WTC11 (cell line): ENCODE results near the gene RREB1.

Experiments used
- ATF1 ChIP-seq: sonication (generic); formaldehyde crosslinking; IDR thresholded peaks from 2 replicates; pipeline ENCODE4 v1.8.1; 2023; ENCODE audit warnings: mild to moderate bottlenecking, moderate library complexity, missing genetic modification reagents
- CREB1 ChIP-seq: sonication (generic); formaldehyde crosslinking; IDR thresholded peaks from 2 replicates; pipeline ENCODE4 v1.8.0; 2023; ENCODE audit warnings: mild to moderate bottlenecking, missing genetic modification reagents
- ESRRA ChIP-seq: sonication (generic); formaldehyde crosslinking; IDR thresholded peaks from 2 replicates; pipeline ENCODE4 v1.8.1; 2022; ENCODE audit warnings: mild to moderate bottlenecking, missing genetic modification reagents, borderline replicate concordance
- ETV6 ChIP-seq: sonication (generic); formaldehyde crosslinking; IDR thresholded peaks from 2 replicates; pipeline ENCODE4 v1.8.1; 2022; ENCODE audit warnings: mild to moderate bottlenecking, missing genetic modification reagents
- FOXP1 ChIP-seq: sonication (generic); formaldehyde crosslinking; IDR thresholded peaks from 2 replicates; pipeline ENCODE4 v1.8.0; 2022; ENCODE audit warnings: missing genetic modification reagents, mild to moderate bottlenecking, moderate library complexity, borderline replicate concordance
- NR2C2 ChIP-seq: sonication (generic); formaldehyde crosslinking; IDR thresholded peaks from 2 replicates; pipeline ENCODE4 v1.8.0; 2022; ENCODE audit warnings: mild to moderate bottlenecking, missing genetic modification reagents
- TP53 ChIP-seq: sonication (generic); formaldehyde crosslinking; IDR thresholded peaks from 2 replicates; pipeline ENCODE4 v1.8.1; 2023; ENCODE audit warnings: mild to moderate bottlenecking, missing genetic modification reagents
- TF ChIP-seq, protein P1 (sequence below): sonication (generic); formaldehyde crosslinking; IDR thresholded peaks from 2 replicates; pipeline ENCODE4 v1.8.1; 2022; ENCODE audit warnings: low read depth, mild to moderate bottlenecking, moderate library complexity, missing genetic modification reagents, borderline replicate concordance
- TF ChIP-seq, protein P2 (sequence below): fragments of 200-600 bp; IDR thresholded peaks from 2 replicates; pipeline ENCODE4 v1.8.0; 2022; ENCODE audit warnings: antibody characterized with exemption
- TF ChIP-seq, protein P3 (sequence below): sonication (generic); formaldehyde crosslinking; IDR thresholded peaks from 2 replicates; pipeline ENCODE4 v1.8.1; 2023; ENCODE audit warnings: mild to moderate bottlenecking, missing genetic modification reagents, moderate library complexity
- TF ChIP-seq, protein P4 (sequence below): sonication (generic); formaldehyde crosslinking; IDR thresholded peaks from 2 replicates; pipeline ENCODE4 v1.8.1; 2022; ENCODE audit warnings: low read depth, missing genetic modification reagents, borderline replicate concordance

DNA sequence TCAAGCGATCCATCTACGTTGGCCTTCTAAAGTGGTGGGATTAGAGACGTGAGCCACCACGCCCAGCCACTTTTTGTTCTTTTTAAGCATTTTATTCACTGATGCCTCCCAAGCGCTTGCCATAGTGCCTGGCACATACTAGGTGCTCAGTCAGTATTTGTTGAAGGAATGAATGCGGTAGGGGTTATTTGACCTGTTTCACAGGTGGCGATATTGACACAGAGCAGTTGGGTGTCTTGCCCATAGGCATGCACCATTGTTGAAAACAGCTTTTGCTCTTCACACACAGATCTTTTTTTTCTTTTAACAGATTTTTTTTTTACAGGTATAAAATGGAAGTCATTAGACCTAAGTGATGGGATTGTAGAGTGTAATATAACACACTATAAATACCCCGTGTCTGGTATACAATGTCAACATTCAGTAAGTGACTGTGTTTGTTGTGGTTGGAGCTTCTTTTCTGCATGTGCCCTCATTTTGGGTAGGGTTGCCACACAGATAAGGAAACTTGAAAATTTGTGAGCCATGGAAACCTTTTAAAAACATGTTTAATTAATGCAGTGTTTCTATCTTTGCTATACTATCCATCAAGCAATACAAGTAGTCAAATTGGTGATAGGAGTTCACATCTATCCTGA, 24.8 kb downstream of the RREB1 start:
- TF ChIP-seq, protein P1, sequence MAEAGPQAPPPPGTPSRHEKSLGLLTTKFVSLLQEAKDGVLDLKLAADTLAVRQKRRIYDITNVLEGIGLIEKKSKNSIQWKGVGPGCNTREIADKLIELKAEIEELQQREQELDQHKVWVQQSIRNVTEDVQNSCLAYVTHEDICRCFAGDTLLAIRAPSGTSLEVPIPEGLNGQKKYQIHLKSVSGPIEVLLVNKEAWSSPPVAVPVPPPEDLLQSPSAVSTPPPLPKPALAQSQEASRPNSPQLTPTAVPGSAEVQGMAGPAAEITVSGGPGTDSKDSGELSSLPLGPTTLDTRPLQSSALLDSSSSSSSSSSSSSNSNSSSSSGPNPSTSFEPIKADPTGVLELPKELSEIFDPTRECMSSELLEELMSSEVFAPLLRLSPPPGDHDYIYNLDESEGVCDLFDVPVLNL (CRISPR knock-in tag): no peak
- TF ChIP-seq, protein P2, sequence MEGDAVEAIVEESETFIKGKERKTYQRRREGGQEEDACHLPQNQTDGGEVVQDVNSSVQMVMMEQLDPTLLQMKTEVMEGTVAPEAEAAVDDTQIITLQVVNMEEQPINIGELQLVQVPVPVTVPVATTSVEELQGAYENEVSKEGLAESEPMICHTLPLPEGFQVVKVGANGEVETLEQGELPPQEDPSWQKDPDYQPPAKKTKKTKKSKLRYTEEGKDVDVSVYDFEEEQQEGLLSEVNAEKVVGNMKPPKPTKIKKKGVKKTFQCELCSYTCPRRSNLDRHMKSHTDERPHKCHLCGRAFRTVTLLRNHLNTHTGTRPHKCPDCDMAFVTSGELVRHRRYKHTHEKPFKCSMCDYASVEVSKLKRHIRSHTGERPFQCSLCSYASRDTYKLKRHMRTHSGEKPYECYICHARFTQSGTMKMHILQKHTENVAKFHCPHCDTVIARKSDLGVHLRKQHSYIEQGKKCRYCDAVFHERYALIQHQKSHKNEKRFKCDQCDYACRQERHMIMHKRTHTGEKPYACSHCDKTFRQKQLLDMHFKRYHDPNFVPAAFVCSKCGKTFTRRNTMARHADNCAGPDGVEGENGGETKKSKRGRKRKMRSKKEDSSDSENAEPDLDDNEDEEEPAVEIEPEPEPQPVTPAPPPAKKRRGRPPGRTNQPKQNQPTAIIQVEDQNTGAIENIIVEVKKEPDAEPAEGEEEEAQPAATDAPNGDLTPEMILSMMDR: no peak
- TF ChIP-seq, protein P3, sequence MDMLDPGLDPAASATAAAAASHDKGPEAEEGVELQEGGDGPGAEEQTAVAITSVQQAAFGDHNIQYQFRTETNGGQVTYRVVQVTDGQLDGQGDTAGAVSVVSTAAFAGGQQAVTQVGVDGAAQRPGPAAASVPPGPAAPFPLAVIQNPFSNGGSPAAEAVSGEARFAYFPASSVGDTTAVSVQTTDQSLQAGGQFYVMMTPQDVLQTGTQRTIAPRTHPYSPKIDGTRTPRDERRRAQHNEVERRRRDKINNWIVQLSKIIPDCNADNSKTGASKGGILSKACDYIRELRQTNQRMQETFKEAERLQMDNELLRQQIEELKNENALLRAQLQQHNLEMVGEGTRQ: no peak
- no peak for TF ChIP-seq ESRRA (CRISPR knock-in tag)
- TF ChIP-seq TP53 (CRISPR knock-in tag): no peak
- TF ChIP-seq, protein P4, sequence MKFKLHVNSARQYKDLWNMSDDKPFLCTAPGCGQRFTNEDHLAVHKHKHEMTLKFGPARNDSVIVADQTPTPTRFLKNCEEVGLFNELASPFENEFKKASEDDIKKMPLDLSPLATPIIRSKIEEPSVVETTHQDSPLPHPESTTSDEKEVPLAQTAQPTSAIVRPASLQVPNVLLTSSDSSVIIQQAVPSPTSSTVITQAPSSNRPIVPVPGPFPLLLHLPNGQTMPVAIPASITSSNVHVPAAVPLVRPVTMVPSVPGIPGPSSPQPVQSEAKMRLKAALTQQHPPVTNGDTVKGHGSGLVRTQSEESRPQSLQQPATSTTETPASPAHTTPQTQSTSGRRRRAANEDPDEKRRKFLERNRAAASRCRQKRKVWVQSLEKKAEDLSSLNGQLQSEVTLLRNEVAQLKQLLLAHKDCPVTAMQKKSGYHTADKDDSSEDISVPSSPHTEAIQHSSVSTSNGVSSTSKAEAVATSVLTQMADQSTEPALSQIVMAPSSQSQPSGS: no peak
- TF ChIP-seq ATF1 (CRISPR knock-in tag): no peak
- no peak for TF ChIP-seq ETV6 (CRISPR knock-in tag)
- no peak for TF ChIP-seq FOXP1 (CRISPR knock-in tag)
- no peak for TF ChIP-seq NR2C2 (CRISPR knock-in tag)
- no peak for TF ChIP-seq CREB1 (CRISPR knock-in tag)
